AG09319 (cell line): ENCODE data around the gene ATXN7L1.

Experiments
- DNase-seq: peaks from one replicate; pipeline ENCODE4 v3.0.0-alpha.2; 2010; ENCODE audit warnings: low read depth; ENCODE audit errors: extremely low read depth
- TF ChIP-seq, protein P1 (sequence below): IDR thresholded peaks from 2 replicates; pipeline ENCODE4 v1.5.1; 2011; ENCODE audit warnings: low read depth, mild to moderate bottlenecking, inconsistent platforms, low read length, moderate library complexity

Gene ATXN7L1

DNA sequence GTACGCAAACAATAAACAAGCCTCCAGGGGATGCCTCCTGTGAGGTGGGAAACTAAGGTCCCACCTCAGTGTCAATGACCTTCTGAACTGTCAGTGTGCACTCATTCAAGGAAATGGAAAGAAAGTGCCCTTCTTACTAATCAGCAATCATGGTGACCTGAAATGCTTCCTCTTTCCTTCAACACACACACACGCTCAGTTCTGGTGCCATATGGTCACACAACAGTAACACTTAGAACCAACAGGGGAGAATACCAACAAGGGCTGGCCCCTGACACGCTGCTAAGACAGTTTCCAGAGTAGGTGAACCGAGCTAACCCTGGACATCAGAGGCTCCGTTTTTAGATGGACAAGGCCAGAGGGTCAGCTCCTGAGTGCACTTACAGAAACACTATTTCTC, 253.0 kb downstream of the ATXN7L1 start:
- TF ChIP-seq, protein P1, sequence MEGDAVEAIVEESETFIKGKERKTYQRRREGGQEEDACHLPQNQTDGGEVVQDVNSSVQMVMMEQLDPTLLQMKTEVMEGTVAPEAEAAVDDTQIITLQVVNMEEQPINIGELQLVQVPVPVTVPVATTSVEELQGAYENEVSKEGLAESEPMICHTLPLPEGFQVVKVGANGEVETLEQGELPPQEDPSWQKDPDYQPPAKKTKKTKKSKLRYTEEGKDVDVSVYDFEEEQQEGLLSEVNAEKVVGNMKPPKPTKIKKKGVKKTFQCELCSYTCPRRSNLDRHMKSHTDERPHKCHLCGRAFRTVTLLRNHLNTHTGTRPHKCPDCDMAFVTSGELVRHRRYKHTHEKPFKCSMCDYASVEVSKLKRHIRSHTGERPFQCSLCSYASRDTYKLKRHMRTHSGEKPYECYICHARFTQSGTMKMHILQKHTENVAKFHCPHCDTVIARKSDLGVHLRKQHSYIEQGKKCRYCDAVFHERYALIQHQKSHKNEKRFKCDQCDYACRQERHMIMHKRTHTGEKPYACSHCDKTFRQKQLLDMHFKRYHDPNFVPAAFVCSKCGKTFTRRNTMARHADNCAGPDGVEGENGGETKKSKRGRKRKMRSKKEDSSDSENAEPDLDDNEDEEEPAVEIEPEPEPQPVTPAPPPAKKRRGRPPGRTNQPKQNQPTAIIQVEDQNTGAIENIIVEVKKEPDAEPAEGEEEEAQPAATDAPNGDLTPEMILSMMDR: no peak
- no peak for DNase-seq

DNA sequence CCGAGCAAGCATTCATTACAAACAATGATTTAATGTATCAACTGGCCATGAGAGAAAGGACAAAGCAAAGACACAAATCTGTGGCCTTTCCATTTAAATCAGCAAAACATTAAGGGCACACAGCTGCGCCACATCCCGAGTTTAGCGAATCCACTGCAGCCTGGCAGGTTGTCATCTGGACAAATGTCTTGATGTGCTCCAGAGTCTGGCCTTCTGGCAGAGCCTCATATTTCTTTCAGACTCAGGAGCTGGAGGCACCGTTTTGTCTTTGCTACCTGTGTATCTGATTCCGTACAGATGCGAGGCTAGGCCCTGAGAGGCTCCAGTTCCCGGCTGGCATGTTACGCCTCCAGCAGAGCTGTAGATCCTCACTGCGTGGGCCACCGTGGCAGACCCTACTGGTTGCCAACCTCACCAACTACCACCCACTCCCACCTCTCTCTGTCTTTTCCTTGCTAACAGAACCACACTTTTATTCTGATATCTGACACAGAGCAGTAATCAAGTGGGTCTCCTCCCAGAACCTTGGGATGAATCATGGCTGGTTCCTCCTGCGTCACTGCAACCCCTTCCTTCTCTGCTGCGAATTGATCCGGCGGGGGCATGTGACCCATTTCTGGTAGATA, 254.2 kb downstream of the ATXN7L1 start:
- DNase-seq: no peak
- TF ChIP-seq, protein P1: no peak

DNA sequence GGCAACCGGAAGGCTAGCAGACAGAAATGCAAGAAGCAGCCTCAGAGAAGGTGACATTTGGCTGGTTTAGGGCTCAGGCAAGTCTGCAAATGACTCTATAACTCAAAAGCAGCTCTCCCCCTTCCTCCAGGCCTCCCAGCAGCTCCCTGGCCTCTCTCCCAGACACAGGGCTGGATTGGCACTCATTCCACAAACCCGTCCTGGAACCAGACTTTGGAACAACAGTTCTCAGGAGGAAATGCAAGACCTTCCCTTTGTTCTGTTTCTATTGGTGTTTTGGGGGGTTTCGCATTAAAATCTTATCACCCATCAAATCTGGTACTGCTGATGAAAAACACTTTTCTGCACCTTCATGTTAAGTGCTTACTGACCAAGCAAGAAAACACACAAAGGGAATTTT, 254.8 kb downstream of the ATXN7L1 start:
- TF ChIP-seq, protein P1: no peak
- peak; percentile 31 for DNase-seq

DNA sequence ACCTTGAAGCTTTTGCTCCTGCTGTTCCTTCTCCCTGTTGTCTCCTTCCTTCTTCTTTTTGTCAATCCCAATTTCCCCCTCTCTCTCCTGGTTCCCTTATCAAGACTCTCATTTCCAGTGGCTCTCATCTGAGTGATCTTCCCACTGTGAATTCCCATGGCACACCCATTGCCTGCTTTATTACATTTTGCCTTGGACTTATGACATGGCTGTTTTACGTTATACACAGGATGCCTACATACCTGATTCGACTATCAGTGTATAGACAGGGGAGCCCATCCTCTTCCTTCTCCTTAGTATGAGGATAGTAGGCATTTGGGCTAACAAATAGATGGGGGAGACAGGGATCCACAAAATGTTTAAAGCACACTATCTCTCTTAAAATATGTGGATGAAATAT, 255.2 kb downstream of the ATXN7L1 start:
- no peak for DNase-seq
- TF ChIP-seq, protein P1: no peak

DNA sequence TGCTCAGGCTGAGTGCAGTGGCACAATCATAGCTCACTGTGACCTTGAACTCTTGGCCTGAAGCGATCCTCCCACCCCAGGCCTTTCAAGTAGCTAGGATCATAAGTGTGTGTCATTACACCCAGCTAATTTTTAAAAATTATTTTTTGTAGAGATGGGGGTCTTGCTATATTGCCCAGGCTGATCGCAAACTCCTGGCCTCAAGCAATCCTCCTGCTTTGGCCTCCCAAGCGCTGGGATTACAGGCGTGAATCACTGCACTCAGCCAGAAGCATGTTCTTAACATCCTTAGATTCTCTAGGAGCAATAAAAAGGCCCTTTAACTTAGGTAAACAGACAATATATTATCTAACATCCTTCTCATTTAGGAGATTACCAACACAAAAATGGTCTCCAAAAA, 256.8 kb downstream of the ATXN7L1 start:
- DNase-seq: no peak
- TF ChIP-seq, protein P1: no peak

DNA sequence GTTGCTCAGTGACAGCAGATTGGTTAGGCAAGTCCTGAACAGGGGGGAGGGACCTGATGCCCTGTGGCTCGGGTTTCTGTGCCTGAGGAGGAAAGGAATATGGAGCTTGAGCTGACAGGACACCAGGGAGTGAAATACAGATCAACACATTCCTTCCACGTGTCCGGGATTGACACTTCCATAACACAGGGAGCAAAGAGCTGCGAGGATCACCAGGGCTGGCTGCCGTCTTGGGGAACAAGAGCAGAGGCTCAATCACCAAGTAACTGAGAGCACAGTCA, 258.4 kb downstream of the ATXN7L1 start:
- TF ChIP-seq, protein P1: no peak

DNA sequence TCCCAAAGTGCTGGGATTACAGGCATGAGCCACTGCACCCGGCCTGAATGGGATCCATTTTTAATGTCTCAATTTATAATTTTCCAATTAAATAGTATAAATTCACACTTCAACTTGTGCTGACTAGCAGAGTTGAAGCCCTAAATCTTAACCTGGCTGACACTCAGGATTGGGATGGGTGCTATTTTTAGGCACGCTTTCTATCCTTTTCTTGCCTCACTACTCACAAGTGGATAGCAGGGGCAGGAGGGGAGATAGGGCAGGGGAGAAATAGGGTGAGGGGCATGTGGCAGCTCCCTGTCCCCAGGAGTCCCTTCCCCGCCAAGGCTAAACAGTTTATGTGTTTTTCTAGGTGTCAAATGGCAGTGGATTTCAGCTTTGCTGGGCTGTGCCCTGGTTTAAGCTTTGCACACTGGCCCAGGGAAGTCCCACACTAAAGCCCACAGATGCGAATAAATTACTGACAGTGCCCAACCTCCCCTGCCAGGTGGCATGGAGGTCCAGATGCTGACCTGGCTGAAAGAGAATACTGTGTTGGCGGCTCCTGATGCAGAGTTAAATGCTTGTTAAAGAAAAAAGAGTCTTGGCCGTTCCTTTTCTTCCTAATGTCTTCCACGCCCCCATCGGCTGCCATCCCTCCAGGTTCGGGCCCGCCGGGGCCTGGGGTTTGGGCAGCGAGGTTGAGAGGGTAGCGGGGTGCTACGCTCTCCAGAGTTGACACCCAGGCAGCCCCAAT, 259.0 kb downstream of the ATXN7L1 start:
- DNase-seq: no peak
- TF ChIP-seq, protein P1: no peak

More for the DNA sequence above, 258.4 kb downstream of the ATXN7L1 start:
- DNase-seq: no peak
